K562 (cell line): ENCODE data around the gene NEDD9. TPM values are rescaled to one million over a fixed set of nuclear protein-coding genes. Genes with fewer than 3 reads are reported as not detected.

Experiments used
- MEIS2 ChIP-seq: fragments of 450-650 bp; IDR thresholded peaks from 2 replicates; pipeline ENCODE4 v1.6.1; 2014; ENCODE audit warnings: mild to moderate bottlenecking; ENCODE audit not compliant: partially characterized antibody
- SMAD1 ChIP-seq: fragments of 150-350 bp; IDR thresholded peaks from 2 replicates; pipeline ENCODE4 v1.6.1; 2014; ENCODE audit warnings: low read length, low read depth; ENCODE audit not compliant: partially characterized antibody
- THRAP3 ChIP-seq: fragments of 450-650 bp; IDR thresholded peaks from 2 replicates; pipeline ENCODE4 v1.6.1; 2016; ENCODE audit warnings: mild to moderate bottlenecking, inconsistent platforms, borderline replicate concordance
- ZNF134 ChIP-seq: fragments of 250-450 bp; sonication (Bioruptor Pico); conservative IDR thresholded peaks from 2 replicates; pipeline ENCODE4 v1.4.0; 2020
- ZNF165 ChIP-seq: fragments of 250-450 bp; sonication (Bioruptor Pico); IDR thresholded peaks from 2 replicates; pipeline ENCODE4 v1.4.0; 2020; ENCODE audit warnings: borderline replicate concordance
- polyA plus RNA-seq, 8 experiments: library from polyadenylated mRNA; depleted of rRNA in 4 of 8; stranded (reverse) in 5 of 8; unstranded in 3 of 8; fragments of >200 nt; fragmentation: Nextera tagmentation in 2 of 8; fragmentation: Illumina TruSeq in 1 of 8; extraction: Ambion mirVana in 2 of 8; extraction: Trizol in 1 of 8; gene quantifications; 2 replicates each; pipeline versions ENCODE4 v1.2.1 to v1.2.3, GENCODE V29; 2011 to 2014; ENCODE audit warnings: inconsistent platforms in 1 of 8, missing spikeins in 1 of 8
- total RNA-seq, 7 experiments: library from RNA; depleted of rRNA in 6 of 7; stranded (reverse); fragments of >200 nt in 6 of 7; fragmentation: Illumina TruSeq in 2 of 7; extraction: Trizol in 2 of 7; gene quantifications; 2 replicates each; pipeline versions ENCODE4 v1.2.1 to v1.2.3, GENCODE V29; 2011 to 2021; ENCODE audit warnings: low replicate concordance in 1 of 7
- TF ChIP-seq, protein P1 (sequence below): fragments of 450-650 bp; IDR thresholded peaks from 2 replicates; pipeline ENCODE4 v1.6.1; 2016; ENCODE audit warnings: low read depth
- TF ChIP-seq, protein P2 (sequence below): fragments of 250-450 bp; sonication (Bioruptor Pico); IDR thresholded peaks from 2 replicates; pipeline ENCODE4 v1.8.0; 2021; ENCODE audit warnings: mild to moderate bottlenecking, moderate library complexity
- TF ChIP-seq, protein P3 (sequence below), 3 experiments: fragments of 200-800 bp in 1 of 3; sonication (Bioruptor generic) in 1 of 3; sonication (generic) in 1 of 3; formaldehyde crosslinking in 1 of 3; IDR thresholded peaks; 2 replicates each; pipeline versions ENCODE4 v1.6.1 to v1.8.0; 2016 to 2022; ENCODE audit warnings: mild to moderate bottlenecking in 2 of 3, missing compliant biosample characterization in 2 of 3, missing genetic modification characterization in 2 of 3, missing genetic modification reagents in 1 of 3

NEDD9 gene
- total and polyA plus RNA-seq, 9 of the 15 experiments (the other 6 are each of a cell fraction or from before 2014, with no cell fraction given) = 0.04 to 0.18 (median 0.15) TPM; not detected in 6

DNA sequence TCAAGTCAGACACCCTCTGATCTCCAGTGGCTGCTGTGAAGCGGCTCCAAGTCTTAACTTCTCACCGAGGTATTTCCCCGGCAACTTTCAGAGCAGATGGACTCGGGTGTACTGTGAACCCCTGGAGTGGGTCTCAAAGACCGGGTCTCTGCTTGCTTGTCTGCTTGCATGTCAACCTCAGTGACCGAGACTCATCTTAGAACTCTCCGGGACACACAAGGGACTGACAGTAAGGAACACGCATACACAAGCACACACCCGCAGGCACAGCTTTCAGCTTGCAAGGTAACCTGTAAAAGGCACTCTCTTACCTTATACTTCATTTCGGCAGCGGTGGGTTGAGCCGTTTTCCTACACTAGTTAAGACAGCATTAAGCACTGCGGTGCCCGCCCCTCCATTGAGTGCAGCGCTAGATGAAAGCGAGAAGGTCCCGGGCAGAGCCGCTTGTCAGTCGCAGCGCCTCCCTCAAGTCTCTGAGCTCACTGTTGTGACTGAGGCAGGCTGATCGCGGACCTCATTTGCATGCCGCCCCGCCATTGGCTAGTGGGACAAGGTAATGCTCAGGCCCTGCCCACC, at the start of gene NEDD9 (continued):
- TF ChIP-seq, protein P1, sequence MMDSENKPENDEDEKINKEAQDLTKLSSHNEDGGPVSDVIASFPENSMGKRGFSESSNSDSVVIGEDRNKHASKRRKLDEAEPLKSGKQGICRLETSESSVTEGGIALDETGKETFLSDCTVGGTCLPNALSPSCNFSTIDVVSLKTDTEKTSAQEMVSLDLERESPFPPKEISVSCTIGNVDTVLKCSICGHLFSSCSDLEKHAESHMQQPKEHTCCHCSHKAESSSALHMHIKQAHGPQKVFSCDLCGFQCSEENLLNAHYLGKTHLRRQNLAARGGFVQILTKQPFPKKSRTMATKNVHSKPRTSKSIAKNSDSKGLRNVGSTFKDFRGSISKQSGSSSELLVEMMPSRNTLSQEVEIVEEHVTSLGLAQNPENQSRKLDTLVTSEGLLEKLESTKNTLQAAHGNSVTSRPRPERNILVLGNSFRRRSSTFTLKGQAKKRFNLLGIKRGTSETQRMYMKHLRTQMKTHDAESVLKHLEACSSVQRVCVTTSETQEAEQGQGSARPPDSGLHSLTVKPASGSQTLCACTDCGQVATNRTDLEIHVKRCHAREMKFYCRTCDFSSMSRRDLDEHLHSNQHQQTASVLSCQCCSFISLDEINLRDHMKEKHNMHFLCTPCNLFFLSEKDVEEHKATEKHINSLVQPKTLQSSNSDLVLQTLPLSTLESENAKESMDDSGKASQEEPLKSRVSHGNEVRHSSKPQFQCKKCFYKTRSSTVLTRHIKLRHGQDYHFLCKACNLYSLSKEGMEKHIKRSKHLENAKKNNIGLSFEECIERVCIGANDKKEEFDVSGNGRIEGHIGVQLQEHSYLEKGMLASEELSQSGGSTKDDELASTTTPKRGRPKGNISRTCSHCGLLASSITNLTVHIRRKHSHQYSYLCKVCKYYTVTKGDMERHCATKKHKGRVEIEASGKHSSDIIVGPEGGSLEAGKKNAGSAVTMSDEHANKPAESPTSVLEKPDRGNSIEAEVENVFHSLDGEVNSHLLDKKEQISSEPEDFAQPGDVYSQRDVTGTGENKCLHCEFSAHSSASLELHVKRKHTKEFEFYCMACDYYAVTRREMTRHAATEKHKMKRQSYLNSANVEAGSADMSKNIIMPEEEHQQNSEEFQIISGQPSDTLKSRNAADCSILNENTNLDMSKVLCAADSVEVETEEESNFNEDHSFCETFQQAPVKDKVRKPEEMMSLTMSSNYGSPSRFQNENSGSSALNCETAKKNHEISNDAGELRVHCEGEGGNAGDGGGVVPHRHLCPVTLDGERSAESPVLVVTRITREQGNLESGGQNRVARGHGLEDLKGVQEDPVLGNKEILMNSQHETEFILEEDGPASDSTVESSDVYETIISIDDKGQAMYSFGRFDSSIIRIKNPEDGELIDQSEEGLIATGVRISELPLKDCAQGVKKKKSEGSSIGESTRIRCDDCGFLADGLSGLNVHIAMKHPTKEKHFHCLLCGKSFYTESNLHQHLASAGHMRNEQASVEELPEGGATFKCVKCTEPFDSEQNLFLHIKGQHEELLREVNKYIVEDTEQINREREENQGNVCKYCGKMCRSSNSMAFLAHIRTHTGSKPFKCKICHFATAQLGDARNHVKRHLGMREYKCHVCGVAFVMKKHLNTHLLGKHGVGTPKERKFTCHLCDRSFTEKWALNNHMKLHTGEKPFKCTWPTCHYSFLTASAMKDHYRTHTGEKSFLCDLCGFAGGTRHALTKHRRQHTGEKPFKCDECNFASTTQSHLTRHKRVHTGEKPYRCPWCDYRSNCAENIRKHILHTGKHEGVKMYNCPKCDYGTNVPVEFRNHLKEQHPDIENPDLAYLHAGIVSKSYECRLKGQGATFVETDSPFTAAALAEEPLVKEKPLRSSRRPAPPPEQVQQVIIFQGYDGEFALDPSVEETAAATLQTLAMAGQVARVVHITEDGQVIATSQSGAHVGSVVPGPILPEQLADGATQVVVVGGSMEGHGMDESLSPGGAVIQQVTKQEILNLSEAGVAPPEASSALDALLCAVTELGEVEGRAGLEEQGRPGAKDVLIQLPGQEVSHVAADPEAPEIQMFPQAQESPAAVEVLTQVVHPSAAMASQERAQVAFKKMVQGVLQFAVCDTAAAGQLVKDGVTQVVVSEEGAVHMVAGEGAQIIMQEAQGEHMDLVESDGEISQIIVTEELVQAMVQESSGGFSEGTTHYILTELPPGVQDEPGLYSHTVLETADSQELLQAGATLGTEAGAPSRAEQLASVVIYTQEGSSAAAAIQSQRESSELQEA = no peak
- TF ChIP-seq, protein P2, sequence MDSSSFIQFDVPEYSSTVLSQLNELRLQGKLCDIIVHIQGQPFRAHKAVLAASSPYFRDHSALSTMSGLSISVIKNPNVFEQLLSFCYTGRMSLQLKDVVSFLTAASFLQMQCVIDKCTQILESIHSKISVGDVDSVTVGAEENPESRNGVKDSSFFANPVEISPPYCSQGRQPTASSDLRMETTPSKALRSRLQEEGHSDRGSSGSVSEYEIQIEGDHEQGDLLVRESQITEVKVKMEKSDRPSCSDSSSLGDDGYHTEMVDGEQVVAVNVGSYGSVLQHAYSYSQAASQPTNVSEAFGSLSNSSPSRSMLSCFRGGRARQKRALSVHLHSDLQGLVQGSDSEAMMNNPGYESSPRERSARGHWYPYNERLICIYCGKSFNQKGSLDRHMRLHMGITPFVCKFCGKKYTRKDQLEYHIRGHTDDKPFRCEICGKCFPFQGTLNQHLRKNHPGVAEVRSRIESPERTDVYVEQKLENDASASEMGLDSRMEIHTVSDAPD (CRISPR knock-in tag) = no peak
- TF ChIP-seq THRAP3 (no peak), ZNF134 (CRISPR knock-in tag) (no peak), ZNF165 (CRISPR knock-in tag) (no peak), MEIS2 (peak; percentile 55), SMAD1 (no peak)
- TF ChIP-seq, protein P3, sequence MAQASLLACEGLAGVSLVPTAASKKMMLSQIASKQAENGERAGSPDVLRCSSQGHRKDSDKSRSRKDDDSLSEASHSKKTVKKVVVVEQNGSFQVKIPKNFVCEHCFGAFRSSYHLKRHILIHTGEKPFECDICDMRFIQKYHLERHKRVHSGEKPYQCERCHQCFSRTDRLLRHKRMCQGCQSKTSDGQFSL (CRISPR knock-in tag; IDR thresholded peaks at IDR 0.05) = no peak
- TF ChIP-seq, protein P3 (tag; IDR thresholded peaks at IDR 0.05) = no peak
